ENCODE measurements around the gene PLCH2.

PLCH2 gene

GRCh38 chr1:2528966-2529783 lies 53.1 kb downstream of the PLCH2 start:
- H3K9ac ChIP-seq (ENCODE audit: low read length): no peak overlapping the region
- H3K27me3 ChIP-seq (ENCODE audit: low read length): no peaks in the 10 kb centered on the region
- H2AFZ ChIP-seq (ENCODE audit: low read depth, low read length, severe bottlenecking): no peak overlapping the region
- no peak overlapping the region for H3K4me3 ChIP-seq (ENCODE audit: insufficient read depth, low read length, poor library complexity, severe bottlenecking)
- no peaks in the 10 kb centered on the region for H3K9me2 ChIP-seq (replicated peaks; ENCODE audit: insufficient read depth, low read length)
- H3K36me3 ChIP-seq (ENCODE audit: low read length): no peaks in the 10 kb centered on the region
- H3K4me2 ChIP-seq (ENCODE audit: low read depth, low read length, poor library complexity, severe bottlenecking): no peak overlapping the region
- H3F3A ChIP-seq (ENCODE audit: insufficient read depth): no peaks in the 10 kb centered on the region
- 0 out of 2 replicates have a peak, but pooled peaks cover 2% of the 10 kb centered on the region for H4K20me1 ChIP-seq (ENCODE audit: low read depth, low read length)
- H3K79me2 ChIP-seq (ENCODE audit: insufficient read depth, low read length): peaks cover 18% of the 10 kb centered on the region
- TF ChIP-seq CTCF (IDR thresholded peaks at IDR 0.05; ENCODE audit: insufficient read depth, low read length, poor library complexity, severe bottlenecking): no peak
- no peaks in the 10 kb centered on the region for H3K9me3 ChIP-seq (ENCODE audit: insufficient read depth, low read length)
- no peak overlapping the region for H3K27ac ChIP-seq (ENCODE audit: low read depth, low read length)

- TF ChIP-seq EZH2phosphoT487 (conservative IDR thresholded peaks at IDR 0.05; ENCODE audit: low read length) (peak; percentile 42; the same call in 1 of the 2 replicates), CTCF (IDR thresholded peaks at IDR 0.05; ENCODE audit: insufficient read depth, low read length, poor library complexity, severe bottlenecking) (no peak)
- Histone ChIP-seq H3K9ac (ENCODE audit: low read length) (no peak within 1 kb of the TSS), H3K4me2 (ENCODE audit: low read depth, low read length, poor library complexity, severe bottlenecking) (no peak within 1 kb of the TSS)
Measured at GRCh38 chr1:2529784-2530512, 53.9 kb downstream of the PLCH2 start, which contains the start of gene HES5. Gene HES5 (minus strand): TSS chr1:2530263. CDS start chr1:2530164, 99 bp downstream.

GRCh38 chr1:2530513-2531361 lies 54.6 kb downstream of the PLCH2 start:
- H3K27me3 ChIP-seq (ENCODE audit: low read length): no peaks in the 10 kb centered on the region
- H3K4me2 ChIP-seq (ENCODE audit: low read depth, low read length, poor library complexity, severe bottlenecking): no peak overlapping the region
- no peaks in the 10 kb centered on the region for H3K9me3 ChIP-seq (ENCODE audit: insufficient read depth, low read length)

More at GRCh38 chr1:2529784-2530512, 53.9 kb downstream of the PLCH2 start, which contains the start of gene HES5:
- peaks cover 11% of the 10 kb centered on the region for H3K79me2 ChIP-seq (ENCODE audit: insufficient read depth, low read length)
- 0 out of 2 replicates have a peak, but pooled peaks cover 2% of the 10 kb centered on the region for H4K20me1 ChIP-seq (ENCODE audit: low read depth, low read length)
- no peak within 1 kb of the TSS for H2AFZ ChIP-seq (ENCODE audit: low read depth, low read length, severe bottlenecking)
- H3F3A ChIP-seq (ENCODE audit: insufficient read depth): no peaks in the 10 kb centered on the region
- H3K4me3 ChIP-seq (ENCODE audit: insufficient read depth, low read length, poor library complexity, severe bottlenecking): no peak within 1 kb of the TSS
- H3K9me3 ChIP-seq (ENCODE audit: insufficient read depth, low read length): no peaks in the 10 kb centered on the region
- no peaks in the 10 kb centered on the region for H3K36me3 ChIP-seq (ENCODE audit: low read length)
- H3K27ac ChIP-seq (ENCODE audit: low read depth, low read length): no peak within 1 kb of the TSS
- no peaks in the 10 kb centered on the region for H3K9me2 ChIP-seq (replicated peaks; ENCODE audit: insufficient read depth, low read length)
- no peaks in the 10 kb centered on the region for H3K27me3 ChIP-seq (ENCODE audit: low read length)

More at GRCh38 chr1:2530513-2531361, 54.6 kb downstream of the PLCH2 start:
- Histone ChIP-seq H3K79me2 (ENCODE audit: insufficient read depth, low read length) (peaks cover 3% of the 10 kb centered on the region), H3F3A (ENCODE audit: insufficient read depth) (no peaks in the 10 kb centered on the region), H3K9ac (ENCODE audit: low read length) (no peak overlapping the region), H2AFZ (ENCODE audit: low read depth, low read length, severe bottlenecking) (no peak overlapping the region), H3K9me2 (replicated peaks; ENCODE audit: insufficient read depth, low read length) (no peaks in the 10 kb centered on the region), H3K27ac (ENCODE audit: low read depth, low read length) (no peak overlapping the region), H3K36me3 (ENCODE audit: low read length) (no peaks in the 10 kb centered on the region), H3K4me3 (ENCODE audit: insufficient read depth, low read length, poor library complexity, severe bottlenecking) (no peak overlapping the region), H4K20me1 (ENCODE audit: low read depth, low read length) (no peaks in the 10 kb centered on the region)
- no peak for TF ChIP-seq EZH2phosphoT487 (conservative IDR thresholded peaks at IDR 0.05; ENCODE audit: low read length)
- TF ChIP-seq CTCF (IDR thresholded peaks at IDR 0.05; ENCODE audit: insufficient read depth, low read length, poor library complexity, severe bottlenecking): no peak
